ENCODE results near the gene SPNS2.

The SPNS2 gene

DNA sequence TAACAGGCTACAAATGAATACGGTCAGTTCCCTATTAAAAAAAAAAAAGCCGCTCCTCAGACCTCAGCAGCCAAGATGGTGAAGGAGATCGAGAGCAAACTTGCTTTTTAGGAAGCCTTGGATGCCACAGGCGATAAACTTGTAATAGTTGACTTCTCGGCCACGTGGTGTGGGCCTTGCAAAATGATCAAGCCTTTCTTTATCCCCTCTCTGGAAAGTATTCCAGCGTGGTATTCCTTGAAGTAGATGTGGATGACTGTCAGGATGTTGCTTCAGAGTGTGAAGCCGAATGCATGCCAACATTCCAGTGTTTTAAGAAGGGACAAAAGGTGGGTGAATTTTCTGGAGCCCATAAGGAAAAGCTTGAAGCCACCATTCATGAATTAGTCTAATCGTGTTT is 73.5 kb downstream of the SPNS2 start:
- Histone ChIP-seq H3K4me1 (ENCODE audit: insufficient read depth, poor library complexity, severe bottlenecking) (no peaks in the 10 kb centered on the region), H3K27ac (ENCODE audit: poor library complexity, severe bottlenecking) (no peak overlapping the region), H3K9me3 (ENCODE audit: severe bottlenecking) (no peaks in the 10 kb centered on the region), H3K27me3 (ENCODE audit: insufficient read depth, poor library complexity, severe bottlenecking) (no peaks in the 10 kb centered on the region), H3K4me3 (ENCODE audit: severe bottlenecking) (no peak overlapping the region), H3K36me3 (ENCODE audit: low read depth) (no peaks in the 10 kb centered on the region)
- ATAC-seq (ENCODE audit: low read depth) (no peak), DNase-seq (ENCODE audit: low spot score) (no peak)
- TF ChIP-seq, protein P1, sequence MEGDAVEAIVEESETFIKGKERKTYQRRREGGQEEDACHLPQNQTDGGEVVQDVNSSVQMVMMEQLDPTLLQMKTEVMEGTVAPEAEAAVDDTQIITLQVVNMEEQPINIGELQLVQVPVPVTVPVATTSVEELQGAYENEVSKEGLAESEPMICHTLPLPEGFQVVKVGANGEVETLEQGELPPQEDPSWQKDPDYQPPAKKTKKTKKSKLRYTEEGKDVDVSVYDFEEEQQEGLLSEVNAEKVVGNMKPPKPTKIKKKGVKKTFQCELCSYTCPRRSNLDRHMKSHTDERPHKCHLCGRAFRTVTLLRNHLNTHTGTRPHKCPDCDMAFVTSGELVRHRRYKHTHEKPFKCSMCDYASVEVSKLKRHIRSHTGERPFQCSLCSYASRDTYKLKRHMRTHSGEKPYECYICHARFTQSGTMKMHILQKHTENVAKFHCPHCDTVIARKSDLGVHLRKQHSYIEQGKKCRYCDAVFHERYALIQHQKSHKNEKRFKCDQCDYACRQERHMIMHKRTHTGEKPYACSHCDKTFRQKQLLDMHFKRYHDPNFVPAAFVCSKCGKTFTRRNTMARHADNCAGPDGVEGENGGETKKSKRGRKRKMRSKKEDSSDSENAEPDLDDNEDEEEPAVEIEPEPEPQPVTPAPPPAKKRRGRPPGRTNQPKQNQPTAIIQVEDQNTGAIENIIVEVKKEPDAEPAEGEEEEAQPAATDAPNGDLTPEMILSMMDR (IDR thresholded peaks at IDR 0.05; ENCODE audit: poor library complexity, severe bottlenecking): no peak

DNA sequence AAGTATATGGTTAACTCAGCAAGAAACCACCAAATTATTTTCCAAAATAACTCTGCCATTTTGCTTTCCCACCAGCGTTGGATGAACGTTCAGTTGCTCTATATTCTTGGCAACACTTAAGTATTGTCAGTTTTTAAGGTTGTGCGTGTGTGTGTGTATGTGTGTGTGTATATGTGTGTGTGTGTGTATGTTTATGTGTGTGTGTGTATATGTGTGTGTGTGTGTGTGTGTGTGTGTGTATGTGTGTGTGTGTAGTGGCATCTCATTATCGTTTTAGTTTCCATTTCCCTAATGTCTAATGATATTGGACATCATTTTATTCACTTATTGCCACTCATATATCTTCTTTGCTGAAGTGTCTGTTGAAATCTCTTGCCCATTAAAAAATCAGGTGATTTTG is 74.4 kb downstream of the SPNS2 start:
- TF ChIP-seq, protein P1 (IDR thresholded peaks at IDR 0.05; ENCODE audit: poor library complexity, severe bottlenecking): no peak
- Histone ChIP-seq H3K27ac (ENCODE audit: poor library complexity, severe bottlenecking) (no peak overlapping the region), H3K27me3 (ENCODE audit: insufficient read depth, poor library complexity, severe bottlenecking) (no peaks in the 10 kb centered on the region), H3K4me1 (ENCODE audit: insufficient read depth, poor library complexity, severe bottlenecking) (no peaks in the 10 kb centered on the region), H3K36me3 (ENCODE audit: low read depth) (no peaks in the 10 kb centered on the region), H3K9me3 (ENCODE audit: severe bottlenecking) (no peaks in the 10 kb centered on the region), H3K4me3 (ENCODE audit: severe bottlenecking) (no peak overlapping the region)
- DNase-seq (ENCODE audit: low spot score) (no peak), ATAC-seq (ENCODE audit: low read depth) (no peak)

GRCh38 chr17:4573669-4574068 is 75.0 kb downstream of the SPNS2 start:
- no peak overlapping the region for H3K4me3 ChIP-seq (ENCODE audit: severe bottlenecking)
- DNase-seq (ENCODE audit: low spot score) (no peak), ATAC-seq (ENCODE audit: low read depth) (no peak)
- no peaks in the 10 kb centered on the region for H3K9me3 ChIP-seq (ENCODE audit: severe bottlenecking)
- no peak overlapping the region for H3K27ac ChIP-seq (ENCODE audit: poor library complexity, severe bottlenecking)
- no peaks in the 10 kb centered on the region for H3K36me3 ChIP-seq (ENCODE audit: low read depth)
- TF ChIP-seq, protein P1 (IDR thresholded peaks at IDR 0.05; ENCODE audit: poor library complexity, severe bottlenecking): no peak
- H3K27me3 ChIP-seq (ENCODE audit: insufficient read depth, poor library complexity, severe bottlenecking): no peaks in the 10 kb centered on the region
- no peaks in the 10 kb centered on the region for H3K4me1 ChIP-seq (ENCODE audit: insufficient read depth, poor library complexity, severe bottlenecking)

- Histone ChIP-seq H3K36me3 (ENCODE audit: low read depth) (no peaks in the 10 kb centered on the region), H3K4me3 (ENCODE audit: severe bottlenecking) (no peak overlapping the region), H3K27ac (ENCODE audit: poor library complexity, severe bottlenecking) (no peak overlapping the region), H3K9me3 (ENCODE audit: severe bottlenecking) (no peaks in the 10 kb centered on the region), H3K27me3 (ENCODE audit: insufficient read depth, poor library complexity, severe bottlenecking) (no peaks in the 10 kb centered on the region), H3K4me1 (ENCODE audit: insufficient read depth, poor library complexity, severe bottlenecking) (no peaks in the 10 kb centered on the region)
- DNase-seq (ENCODE audit: low spot score): no peak
- ATAC-seq (ENCODE audit: low read depth): no peak
- TF ChIP-seq, protein P1 (IDR thresholded peaks at IDR 0.05; ENCODE audit: poor library complexity, severe bottlenecking): no peak
These were observed 75.9 kb downstream of the SPNS2 start for GRCh38 chr17:4574448-4575045.

DNA sequence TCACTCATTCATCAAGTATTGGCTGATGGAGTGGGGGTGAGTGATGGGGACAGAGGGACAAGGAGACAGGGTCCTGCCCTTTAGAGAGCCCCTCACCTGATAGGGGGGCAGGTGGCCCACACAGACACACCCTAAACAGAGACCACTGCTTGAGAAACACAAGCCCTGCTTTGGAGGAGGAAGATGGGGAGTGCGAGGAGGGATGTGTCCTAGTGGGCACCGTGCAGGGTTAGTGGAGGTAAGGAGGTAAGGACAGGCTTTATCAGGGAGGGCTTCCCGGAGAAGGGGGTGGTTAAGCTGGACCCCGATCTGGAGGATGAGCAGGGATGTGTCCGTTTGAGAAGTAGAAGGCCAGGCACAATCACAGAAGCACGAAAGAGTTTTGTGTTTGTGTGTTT is 77.5 kb downstream of the SPNS2 start:
- no peaks in the 10 kb centered on the region for H3K27me3 ChIP-seq (ENCODE audit: insufficient read depth, poor library complexity, severe bottlenecking)
- TF ChIP-seq, protein P1 (IDR thresholded peaks at IDR 0.05; ENCODE audit: poor library complexity, severe bottlenecking): no peak
- ATAC-seq (ENCODE audit: low read depth) (no peak), DNase-seq (ENCODE audit: low spot score) (no peak)
- no peak overlapping the region for H3K4me3 ChIP-seq (ENCODE audit: severe bottlenecking)
- no peaks in the 10 kb centered on the region for H3K9me3 ChIP-seq (ENCODE audit: severe bottlenecking)
- H3K36me3 ChIP-seq (ENCODE audit: low read depth): no peaks in the 10 kb centered on the region
- no peak overlapping the region for H3K27ac ChIP-seq (ENCODE audit: poor library complexity, severe bottlenecking)
- H3K4me1 ChIP-seq (ENCODE audit: insufficient read depth, poor library complexity, severe bottlenecking): no peaks in the 10 kb centered on the region
